Neuronal stem cell (in vitro differentiated cells): ENCODE measurements around the gene PSMA7.

ENCODE experiments used
- DNase-seq: peaks from one replicate; pipeline ENCODE4 v3.0.0-alpha.2; 2013; ENCODE audit warnings: low spot score
- H2AFZ ChIP-seq: one replicate; pipeline ENCODE4 v1.6.1; 2013; ENCODE audit warnings: mild to moderate bottlenecking, low read length, inconsistent platforms
- H2AK5ac ChIP-seq: 2 replicates; pipeline ENCODE4 v1.6.1; 2013; ENCODE audit warnings: low read depth, mild to moderate bottlenecking, inconsistent platforms, low read length, moderate library complexity, mixed read lengths
- H2BK120ac ChIP-seq: 2 replicates; pipeline ENCODE4 v1.6.1; 2013; ENCODE audit warnings: low read depth, mild to moderate bottlenecking, inconsistent platforms, low read length, moderate library complexity, mixed read lengths
- H2BK12ac ChIP-seq: one replicate; pipeline ENCODE4 v1.6.1; 2013; ENCODE audit warnings: low read length, inconsistent platforms
- H2BK15ac ChIP-seq: 2 replicates; pipeline ENCODE4 v1.6.1; 2013; ENCODE audit warnings: mild to moderate bottlenecking, low read length, inconsistent platforms, mixed read lengths
- H2BK5ac ChIP-seq: one replicate; pipeline ENCODE4 v1.6.1; 2013; ENCODE audit warnings: inconsistent platforms, mild to moderate bottlenecking, low read length, moderate library complexity
- H3K14ac ChIP-seq: one replicate; pipeline ENCODE4 v1.6.1; 2013; ENCODE audit warnings: low read length, inconsistent platforms
- H3K18ac ChIP-seq: 2 replicates; pipeline ENCODE4 v1.6.1; 2013; ENCODE audit warnings: low read length, inconsistent platforms
- H3K23ac ChIP-seq: 2 replicates; pipeline ENCODE4 v1.6.1; 2013; ENCODE audit warnings: low read depth, mild to moderate bottlenecking, mixed read lengths, low read length, inconsistent platforms; ENCODE audit not compliant: poor library complexity
- H3K27ac ChIP-seq: replicated peaks from 3 replicates; pipeline ENCODE4 v1.5.1; 2013; ENCODE audit warnings: low read length, inconsistent platforms
- H3K27me3 ChIP-seq, 3 experiments: 2 replicates each; pipeline ENCODE4 v1.6.1; 2013; ENCODE audit warnings: low read length in 3 of 3, mild to moderate bottlenecking in 2 of 3, inconsistent platforms in 1 of 3, low read depth in 1 of 3, mixed read lengths in 1 of 3, moderate library complexity in 1 of 3; ENCODE audit not compliant: control insufficient read depth in 3 of 3, insufficient read depth in 3 of 3
- H3K36me3 ChIP-seq, 2 donors: replicated peaks in 1 of 2; 2 replicates each; pipeline ENCODE4 v1.6.1; 2013; ENCODE audit warnings: low read length in 2 of 2; ENCODE audit not compliant: control insufficient read depth in 2 of 2, insufficient read depth in 2 of 2
- H3K4ac ChIP-seq: 2 replicates; pipeline ENCODE4 v1.6.1; 2013; ENCODE audit warnings: inconsistent platforms, mild to moderate bottlenecking, low read length, moderate library complexity
- H3K4me1 ChIP-seq, 2 donors: 1 replicate in 1 of 2; 2 replicates in 1 of 2; pipeline ENCODE4 v1.6.1; 2013; ENCODE audit warnings: low read length in 2 of 2, low read depth in 1 of 2; ENCODE audit not compliant: control insufficient read depth in 2 of 2, insufficient read depth in 1 of 2
- H3K4me2 ChIP-seq: one replicate; pipeline ENCODE4 v1.6.1; 2013; ENCODE audit warnings: mild to moderate bottlenecking, low read length, inconsistent platforms; ENCODE audit not compliant: insufficient read depth, poor library complexity, severe bottlenecking
- H3K4me3 ChIP-seq, 2 donors: 2 replicates each; pipeline ENCODE4 v1.5.1; 2013; ENCODE audit warnings: low read length in 2 of 2, mild to moderate bottlenecking in 2 of 2, inconsistent platforms in 1 of 2, moderate library complexity in 1 of 2
- H3K79me1 ChIP-seq: one replicate; pipeline ENCODE4 v1.6.1; 2013; ENCODE audit warnings: low read depth, mild to moderate bottlenecking, inconsistent platforms, low read length, moderate library complexity
- H3K9ac ChIP-seq: one replicate; pipeline ENCODE4 v1.6.1; 2013; ENCODE audit warnings: mild to moderate bottlenecking, low read depth, low read length, inconsistent platforms; ENCODE audit not compliant: poor library complexity
- H3K9me3 ChIP-seq, 2 donors: replicated peaks in 1 of 2; 2 replicates each; pipeline versions ENCODE3 to v1.6.1; 2013; ENCODE audit warnings: low read length in 2 of 2, mild to moderate bottlenecking in 2 of 2, inconsistent platforms in 1 of 2, low read depth in 1 of 2, mixed read lengths in 1 of 2, moderate library complexity in 1 of 2; ENCODE audit not compliant: control insufficient read depth in 2 of 2, insufficient read depth in 1 of 2
- H4K8ac ChIP-seq: one replicate; pipeline ENCODE4 v1.6.1; 2013; ENCODE audit warnings: low read depth, mild to moderate bottlenecking, inconsistent platforms, low read length, moderate library complexity
- H4K91ac ChIP-seq: one replicate; pipeline ENCODE4 v1.6.1; 2013; ENCODE audit warnings: low read length, low read depth, mild to moderate bottlenecking, inconsistent platforms; ENCODE audit not compliant: poor library complexity
- WGBS, 2 donors: extraction: QIAGEN DNeasy Blood & Tissue Kit; methylation state at CpG; one replicate each; pipeline ENCODE4 v1.1.7; 2013; ENCODE audit warnings: missing lambda C conversion rate in 2 of 2, mixed read lengths in 1 of 2; ENCODE audit not compliant: insufficient read length in 2 of 2, insufficient replicate concordance in 1 of 2; ENCODE audit errors: extremely low coverage in 2 of 2; 5-methylcytosine and 5-hydroxymethylcytosine counted together

The PSMA7 gene

GRCh38 chr20:62129731-62130531, 13.3 kb downstream of the PSMA7 start:
- WGBS, 2 donors: no CpG with 5 or more reads among the region's 20 CpGs
- H2BK120ac ChIP-seq: no peak overlapping the region
- H2BK12ac ChIP-seq: no peak overlapping the region
- H3K14ac ChIP-seq: no peak overlapping the region
- H3K79me1 ChIP-seq: peaks cover 18% of the 10 kb centered on the region
- no peak overlapping the region for H2AK5ac ChIP-seq
- no peak overlapping the region for H2AFZ ChIP-seq
- H3K36me3 ChIP-seq: peaks cover 79 to 100% of the 10 kb centered on the region in 2 donors
- H2BK15ac ChIP-seq: no peak overlapping the region
- no peaks in the 10 kb centered on the region for H3K9me3 ChIP-seq
- no peak overlapping the region for H3K4me2 ChIP-seq
- H3K4ac ChIP-seq: no peak overlapping the region
- H3K9ac ChIP-seq: no peak overlapping the region
- H3K18ac ChIP-seq: no peak overlapping the region
- peaks cover 0 to 1% of the 10 kb centered on the region in 2 donors for H3K4me1 ChIP-seq
- no peak overlapping the region for H4K8ac ChIP-seq
- no peak overlapping the region for H3K27ac ChIP-seq
- no peak overlapping the region for H2BK5ac ChIP-seq
- no peak overlapping the region for H4K91ac ChIP-seq
- H3K23ac ChIP-seq: peak overlapping the region; percentile 38
- no peaks in the 10 kb centered on the region for H3K27me3 ChIP-seq
- DNase-seq: no peak
- no peak overlapping the region for H3K4me3 ChIP-seq

GRCh38 chr20:62128502-62128901, 14.7 kb downstream of the PSMA7 start:
- no peak overlapping the region for H3K27ac ChIP-seq
- WGBS, 2 donors: no CpG with 5 or more reads among the region's 6 CpGs

GRCh38 chr20:62127799-62128198, 15.4 kb downstream of the PSMA7 start:
- peaks cover 9 to 10% of the 10 kb centered on the region in 2 donors for H3K4me1 ChIP-seq
- H4K91ac ChIP-seq: no peak overlapping the region
- H2BK15ac ChIP-seq: no peak overlapping the region
- H3K4me3 ChIP-seq: no peak overlapping the region
- H4K8ac ChIP-seq: no peak overlapping the region
- H3K9me3 ChIP-seq: no peaks in the 10 kb centered on the region
- no peak overlapping the region for H2BK5ac ChIP-seq
- no peak overlapping the region for H3K18ac ChIP-seq
- H2BK120ac ChIP-seq: no peak overlapping the region
- H3K23ac ChIP-seq: no peak overlapping the region
- H2AFZ ChIP-seq: no peak overlapping the region
- no peak overlapping the region for H2BK12ac ChIP-seq
- H3K27ac ChIP-seq: no peak overlapping the region
- H3K4ac ChIP-seq: no peak overlapping the region
- no peak overlapping the region for H2AK5ac ChIP-seq
- DNase-seq: no peak
- peaks cover 22% of the 10 kb centered on the region for H3K79me1 ChIP-seq
- H3K4me2 ChIP-seq: no peak overlapping the region
- peaks cover 71 to 93% of the 10 kb centered on the region in 2 donors for H3K36me3 ChIP-seq
- no CpG with 5 or more reads among the region's 6 CpGs for WGBS, 2 donors
- no peaks in the 10 kb centered on the region for H3K27me3 ChIP-seq
- H3K14ac ChIP-seq: no peak overlapping the region
- H3K9ac ChIP-seq: no peak overlapping the region

More at GRCh38 chr20:62128502-62128901, 14.7 kb downstream of the PSMA7 start:
- Histone ChIP-seq H2AFZ (no peak overlapping the region), H3K4ac (no peak overlapping the region), H2BK120ac (no peak overlapping the region), H4K91ac (no peak overlapping the region), H3K9me3 (no peaks in the 10 kb centered on the region), H3K4me3 (no peak overlapping the region), H3K36me3 (peaks cover 74 to 100% of the 10 kb centered on the region in 2 donors), H3K79me1 (peaks cover 21% of the 10 kb centered on the region), H3K27me3 (no peaks in the 10 kb centered on the region), H3K9ac (no peak overlapping the region), H3K4me2 (no peak overlapping the region), H3K18ac (no peak overlapping the region), H2BK5ac (no peak overlapping the region), H2BK15ac (no peak overlapping the region), H2BK12ac (no peak overlapping the region), H4K8ac (no peak overlapping the region), H3K23ac (no peak overlapping the region), H3K14ac (no peak overlapping the region), H2AK5ac (no peak overlapping the region), H3K4me1 (peaks cover 8 to 9% of the 10 kb centered on the region in 2 donors)
- DNase-seq: no peak

- H3K14ac ChIP-seq: no peak overlapping the region
- no peak overlapping the region for H2BK12ac ChIP-seq
- peaks cover 9 to 10% of the 10 kb centered on the region in 2 donors for H3K4me1 ChIP-seq
- H3K79me1 ChIP-seq: peaks cover 17% of the 10 kb centered on the region
- no peak overlapping the region for H2AFZ ChIP-seq
- H3K9me3 ChIP-seq: no peaks in the 10 kb centered on the region
- H3K27me3 ChIP-seq: no peaks in the 10 kb centered on the region
- H2BK120ac ChIP-seq: no peak overlapping the region
- H3K4me3 ChIP-seq: no peak overlapping the region
- DNase-seq: no peak
- no CpG with 5 or more reads among the region's 20 CpGs for WGBS, 2 donors
- H3K23ac ChIP-seq: peak overlapping the region; percentile 75
- H3K36me3 ChIP-seq: peaks cover 55 to 76% of the 10 kb centered on the region in 2 donors
- H3K4ac ChIP-seq: no peak overlapping the region
- H3K4me2 ChIP-seq: no peak overlapping the region
- no peak overlapping the region for H2BK15ac ChIP-seq
- no peak overlapping the region for H4K8ac ChIP-seq
- H3K9ac ChIP-seq: peak overlapping the region; percentile 38
- H2AK5ac ChIP-seq: no peak overlapping the region
- no peak overlapping the region for H3K18ac ChIP-seq
- H2BK5ac ChIP-seq: no peak overlapping the region
- H4K91ac ChIP-seq: no peak overlapping the region
- H3K27ac ChIP-seq: no peak overlapping the region
Measured at GRCh38 chr20:62126141-62126540, 17.1 kb downstream of the PSMA7 start.
